Measurements from ENCODE around the gene CFAP61.

The CFAP61 gene

GRCh38 chr20:20036756-20037155 is 15.6 kb upstream of the CFAP61 start:
- DNase-seq (ENCODE audit: low read depth in 1 of 2, low spot score in 1 of 2), result no peak

- no peak for DNase-seq (ENCODE audit: low read depth in 1 of 2, low spot score in 1 of 2)
Measured at GRCh38 chr20:20037960-20038359, 14.4 kb upstream of the CFAP61 start.

GRCh38 chr20:20038586-20038985 is 13.7 kb upstream of the CFAP61 start:
- DNase-seq (ENCODE audit: low read depth in 1 of 2, low spot score in 1 of 2), result no peak

GRCh38 chr20:20039752-20040387 is 12.5 kb upstream of the CFAP61 start:
- no peak for DNase-seq (ENCODE audit: low read depth in 1 of 2, low spot score in 1 of 2)

- DNase-seq (ENCODE audit: low read depth in 1 of 2, low spot score in 1 of 2), result no peak
Measured at GRCh38 chr20:20051767-20052073, 612 bp upstream of the CFAP61 start.

GRCh38 chr20:20060234-20060998 is 8.1 kb downstream of the CFAP61 start:
- DNase-seq (ENCODE audit: low read depth in 1 of 2, low spot score in 1 of 2), result no peak

- DNase-seq (ENCODE audit: low read depth in 1 of 2, low spot score in 1 of 2), result no peak
Measured at GRCh38 chr20:20063941-20064702, 11.8 kb downstream of the CFAP61 start.

GRCh38 chr20:20065361-20065760 is 13.0 kb downstream of the CFAP61 start:
- DNase-seq (ENCODE audit: low read depth in 1 of 2, low spot score in 1 of 2), result no peak

- DNase-seq (ENCODE audit: low read depth in 1 of 2, low spot score in 1 of 2), result no peak
Measured at GRCh38 chr20:20070871-20071726, 18.8 kb downstream of the CFAP61 start.

- no peak for DNase-seq (ENCODE audit: low read depth in 1 of 2, low spot score in 1 of 2)
Measured at GRCh38 chr20:20073801-20074371, 21.6 kb downstream of the CFAP61 start.

- no peak for DNase-seq (ENCODE audit: low read depth in 1 of 2, low spot score in 1 of 2)
Measured at GRCh38 chr20:20075032-20075431, 22.7 kb downstream of the CFAP61 start.

- no peak for DNase-seq (ENCODE audit: low read depth in 1 of 2, low spot score in 1 of 2)
Measured at GRCh38 chr20:20076297-20077065, 24.1 kb downstream of the CFAP61 start.

- DNase-seq (ENCODE audit: low read depth in 1 of 2, low spot score in 1 of 2), result no peak
Measured at GRCh38 chr20:20078041-20078440, 25.7 kb downstream of the CFAP61 start.

GRCh38 chr20:20079102-20079784 is 26.9 kb downstream of the CFAP61 start:
- no peak for DNase-seq (ENCODE audit: low read depth in 1 of 2, low spot score in 1 of 2)

GRCh38 chr20:20083807-20084206 is 31.5 kb downstream of the CFAP61 start:
- no peak for DNase-seq (ENCODE audit: low read depth in 1 of 2, low spot score in 1 of 2)

- no peak for DNase-seq (ENCODE audit: low read depth in 1 of 2, low spot score in 1 of 2)
Measured at GRCh38 chr20:20084296-20084752, 32.0 kb downstream of the CFAP61 start.

- DNase-seq (ENCODE audit: low read depth in 1 of 2, low spot score in 1 of 2), result no peak
Measured at GRCh38 chr20:20085071-20085470, 32.7 kb downstream of the CFAP61 start.

- DNase-seq (ENCODE audit: low read depth in 1 of 2, low spot score in 1 of 2), result no peak
Measured at GRCh38 chr20:20085812-20086211, 33.5 kb downstream of the CFAP61 start.

GRCh38 chr20:20089018-20089417 is 36.7 kb downstream of the CFAP61 start:
- no peak for DNase-seq (ENCODE audit: low read depth in 1 of 2, low spot score in 1 of 2)

GRCh38 chr20:20089939-20090338 is 37.6 kb downstream of the CFAP61 start:
- no peak for DNase-seq (ENCODE audit: low read depth in 1 of 2, low spot score in 1 of 2)
